Measurements from ENCODE around the gene SHANK1.

- TF ChIP-seq, protein P1, sequence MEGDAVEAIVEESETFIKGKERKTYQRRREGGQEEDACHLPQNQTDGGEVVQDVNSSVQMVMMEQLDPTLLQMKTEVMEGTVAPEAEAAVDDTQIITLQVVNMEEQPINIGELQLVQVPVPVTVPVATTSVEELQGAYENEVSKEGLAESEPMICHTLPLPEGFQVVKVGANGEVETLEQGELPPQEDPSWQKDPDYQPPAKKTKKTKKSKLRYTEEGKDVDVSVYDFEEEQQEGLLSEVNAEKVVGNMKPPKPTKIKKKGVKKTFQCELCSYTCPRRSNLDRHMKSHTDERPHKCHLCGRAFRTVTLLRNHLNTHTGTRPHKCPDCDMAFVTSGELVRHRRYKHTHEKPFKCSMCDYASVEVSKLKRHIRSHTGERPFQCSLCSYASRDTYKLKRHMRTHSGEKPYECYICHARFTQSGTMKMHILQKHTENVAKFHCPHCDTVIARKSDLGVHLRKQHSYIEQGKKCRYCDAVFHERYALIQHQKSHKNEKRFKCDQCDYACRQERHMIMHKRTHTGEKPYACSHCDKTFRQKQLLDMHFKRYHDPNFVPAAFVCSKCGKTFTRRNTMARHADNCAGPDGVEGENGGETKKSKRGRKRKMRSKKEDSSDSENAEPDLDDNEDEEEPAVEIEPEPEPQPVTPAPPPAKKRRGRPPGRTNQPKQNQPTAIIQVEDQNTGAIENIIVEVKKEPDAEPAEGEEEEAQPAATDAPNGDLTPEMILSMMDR (IDR thresholded peaks at IDR 0.05): no peak
- TF ChIP-seq EP300 (IDR thresholded peaks at IDR 0.05) (no peak), POLR2A (IDR thresholded peaks at IDR 0.05) (no peak)
Observed at GRCh38 chr19:50721441-50722137, 2.0 kb upstream of the SHANK1 start.
